ENCODE measurements around the gene FAM174C.
A peak's percentile ranks its signal among the peaks of the same experiment; 100 is the strongest.
"Not testable (repeated sequence)": the region's sequence is repeated elsewhere in the genome, so short reads cannot be mapped to it uniquely, and the experiment has no call there.

FAM174C gene

DNA sequence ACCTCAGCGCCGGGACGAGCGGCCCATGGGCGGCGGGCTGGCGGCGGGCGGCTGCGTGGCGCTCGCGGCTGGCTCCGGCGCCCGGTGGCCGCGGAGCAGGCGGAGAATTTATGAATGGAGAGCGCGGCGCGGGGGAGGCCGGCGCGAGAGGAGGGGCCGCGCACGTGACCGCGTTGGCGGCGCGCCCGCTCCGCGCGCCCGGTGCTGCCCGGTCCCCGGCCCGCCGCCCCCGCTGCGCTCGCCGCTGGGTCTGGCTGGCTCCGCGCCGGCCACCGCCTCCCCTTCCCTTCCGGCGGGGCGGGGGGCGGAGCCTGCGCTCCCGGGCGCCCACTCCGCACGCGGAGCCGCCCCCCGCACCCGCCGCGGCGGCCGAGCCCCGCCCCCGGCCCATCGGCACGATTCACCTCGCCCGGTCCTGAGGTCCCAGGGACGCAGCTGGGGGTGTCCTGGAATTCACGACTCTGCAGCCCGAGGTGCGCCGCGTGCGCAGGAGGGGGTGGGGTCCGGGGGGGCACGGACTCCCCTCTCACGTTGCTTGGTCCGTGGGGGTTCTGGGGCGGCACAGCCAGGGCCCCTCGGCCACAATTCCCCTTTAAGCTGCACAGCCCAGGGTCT, 37.5 kb upstream of the FAM174C start, which contains the start of gene CBARP:
Gene CBARP (minus strand): TSS at position 252 of the 615 bp plus-strand sequence. CDS start 1,905 bp downstream, outside the sequence.
- peak; percentile 41 for DNase-seq

DNA sequence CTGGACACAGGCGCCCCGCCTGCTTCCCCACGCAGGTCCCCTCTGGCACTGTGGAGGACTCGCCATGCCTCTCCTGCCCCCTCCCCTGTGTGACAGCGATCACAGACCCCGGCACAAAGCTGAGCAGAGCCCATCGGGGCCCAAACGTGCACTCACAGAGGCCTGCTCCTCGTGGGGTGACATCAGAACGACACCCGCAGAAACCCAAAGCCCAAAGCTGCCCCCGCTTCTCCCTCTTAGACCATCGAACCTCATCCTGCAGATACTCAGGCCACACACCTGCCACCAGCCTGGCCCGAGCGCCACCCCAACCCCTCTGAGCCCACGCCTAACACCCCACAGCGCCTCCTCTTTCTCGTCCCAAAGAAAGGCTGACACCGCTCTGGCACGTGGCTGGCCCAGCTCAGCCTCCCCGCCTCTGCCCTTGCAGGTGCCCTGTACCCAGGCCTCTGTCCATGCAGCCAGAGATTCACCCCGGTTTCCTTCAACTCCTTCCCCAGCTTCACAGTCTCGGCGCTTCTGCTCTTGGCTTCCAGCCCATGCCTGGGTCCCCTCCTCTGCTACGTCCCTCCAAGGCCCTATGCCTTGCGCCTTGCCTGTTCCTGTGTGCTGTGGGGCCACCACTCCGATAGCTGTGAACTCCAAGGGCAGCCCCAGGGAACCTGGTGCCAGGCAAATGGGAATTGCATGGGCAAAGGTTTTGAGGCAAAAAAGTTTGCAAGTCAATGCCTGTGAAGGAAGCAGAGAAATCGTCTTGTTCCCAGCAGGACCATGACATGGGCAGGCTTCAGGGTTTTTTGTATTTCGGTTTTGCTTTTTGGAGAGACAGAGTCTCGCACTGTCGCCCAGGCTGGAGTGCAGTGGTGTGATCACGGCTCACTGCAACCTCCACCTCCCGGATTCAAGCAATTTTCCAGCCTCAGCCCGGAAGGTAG, 36.7 kb upstream of the FAM174C start:
- DNase-seq = no peak

DNA sequence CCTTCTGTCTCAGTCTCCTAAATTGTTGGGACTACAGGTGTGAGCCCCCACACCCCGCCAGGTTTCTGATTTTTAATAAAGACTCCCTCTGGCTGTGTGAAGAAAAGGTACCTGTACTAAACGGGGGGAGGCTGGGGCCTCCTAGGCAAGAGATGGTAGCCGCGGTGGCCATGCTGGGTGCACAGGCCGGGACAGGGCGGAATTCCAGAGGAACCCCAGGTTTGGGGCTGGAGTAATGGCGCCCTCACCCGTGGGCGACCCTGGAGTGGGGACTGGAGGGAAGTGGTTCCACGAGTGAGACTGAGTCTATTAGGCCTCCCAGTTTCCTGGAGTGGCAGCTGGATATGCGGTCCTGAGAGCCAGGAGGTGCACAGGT, 35.9 kb upstream of the FAM174C start:
- no peak for DNase-seq

DNA sequence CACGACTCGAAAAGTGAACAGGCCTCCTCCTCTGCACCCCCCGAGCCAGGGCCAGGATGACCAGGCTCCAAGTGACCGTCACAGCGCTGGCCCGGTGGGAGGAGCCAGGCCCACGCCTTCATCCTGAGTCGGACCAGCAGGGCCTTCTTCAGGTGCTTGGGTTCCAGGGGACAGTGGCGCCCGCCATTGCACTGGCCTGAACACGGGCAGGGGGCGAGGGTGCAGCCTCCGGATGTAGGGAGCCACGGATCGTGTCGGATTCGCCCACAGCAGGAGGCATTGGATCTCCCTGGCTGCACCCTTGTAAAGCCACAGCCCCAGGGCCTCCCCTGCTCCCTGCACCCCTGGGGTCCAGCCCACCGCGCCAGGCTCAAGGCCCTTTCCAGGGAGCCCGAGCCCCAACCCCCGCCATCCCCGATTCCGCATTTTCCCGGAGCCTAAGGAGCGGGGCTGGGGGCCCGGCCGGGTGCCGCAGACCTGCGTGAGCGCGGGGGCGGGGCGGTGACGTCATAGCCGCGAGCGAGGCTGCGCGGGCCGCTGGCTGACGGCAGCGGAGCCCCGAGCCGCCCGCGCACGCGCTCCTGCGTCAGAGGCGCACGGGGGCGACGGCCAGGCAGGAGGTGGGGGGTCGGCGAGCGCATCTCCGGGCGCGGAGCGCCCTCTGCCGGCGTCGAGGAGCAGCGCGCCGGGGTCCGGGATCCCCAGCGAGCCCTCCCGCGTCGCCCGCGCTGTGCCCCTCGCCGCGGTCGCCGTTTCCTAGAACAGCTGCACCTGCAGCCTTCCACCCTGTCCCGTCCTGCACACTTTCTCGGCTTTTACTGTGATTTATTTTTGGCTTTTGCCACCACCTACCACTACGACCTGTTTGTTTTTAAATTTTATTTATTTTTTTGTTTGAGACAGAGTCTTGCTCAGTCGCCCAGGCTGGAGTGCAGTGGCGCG, 35.3 kb upstream of the FAM174C start:
- peak; percentile 91 for DNase-seq

DNA sequence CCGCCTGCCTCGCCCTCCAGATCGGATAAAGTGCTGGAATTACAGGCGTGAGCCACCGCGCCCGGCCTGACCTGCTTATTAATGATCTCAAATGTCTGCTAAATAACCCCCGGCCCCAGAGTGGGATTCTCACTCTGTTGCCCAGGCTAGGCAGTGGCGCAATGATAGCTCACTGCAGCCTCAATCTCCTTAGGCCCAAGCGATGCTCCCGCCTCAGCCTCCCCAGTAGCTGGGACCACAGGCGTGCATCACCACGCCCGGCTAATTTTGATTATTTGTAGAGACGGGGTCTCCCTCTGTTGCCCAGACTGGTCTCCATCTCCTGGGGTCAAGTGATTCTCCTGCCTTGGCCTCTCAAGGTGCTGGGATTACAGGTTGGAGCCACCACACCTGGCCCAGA, 34.4 kb upstream of the FAM174C start:
- DNase-seq = no peak

DNA sequence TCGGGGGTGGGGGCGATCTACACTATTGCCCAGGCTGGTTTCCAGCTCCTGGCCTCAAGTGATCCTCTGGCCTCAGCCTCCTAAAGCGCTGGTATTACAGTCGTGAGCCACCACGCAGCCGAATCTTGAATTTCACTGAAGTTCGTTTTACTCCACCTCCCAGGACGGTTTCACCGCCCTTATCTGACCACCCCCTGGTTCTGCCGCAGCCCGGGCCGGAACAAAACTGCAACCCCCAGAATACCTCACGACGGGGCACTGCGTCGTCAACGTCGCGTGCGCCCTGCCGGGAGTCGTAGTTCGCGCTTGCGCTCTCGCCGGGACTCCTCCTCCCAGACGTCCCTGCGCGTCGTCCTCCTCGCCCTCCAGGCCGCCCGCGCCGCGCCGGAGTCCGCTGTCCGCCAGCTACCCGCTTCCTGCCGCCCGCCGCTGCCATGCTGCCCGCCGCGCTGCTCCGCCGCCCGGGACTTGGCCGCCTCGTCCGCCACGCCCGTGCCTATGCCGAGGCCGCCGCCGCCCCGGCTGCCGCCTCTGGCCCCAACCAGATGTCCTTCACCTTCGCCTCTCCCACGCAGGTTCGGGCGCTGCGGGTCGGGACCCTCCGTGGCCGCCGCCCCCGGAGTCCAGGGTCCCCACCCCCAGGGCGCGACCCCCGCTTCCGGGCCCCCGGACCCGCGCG, 33.8 kb upstream of the FAM174C start, which contains the start of gene ATP5F1D:
Gene ATP5F1D (plus strand): TSS at position 335 of the 679 bp plus-strand sequence. CDS start 100 bp downstream, at position 435.
- DNase-seq = peak; percentile 93

DNA sequence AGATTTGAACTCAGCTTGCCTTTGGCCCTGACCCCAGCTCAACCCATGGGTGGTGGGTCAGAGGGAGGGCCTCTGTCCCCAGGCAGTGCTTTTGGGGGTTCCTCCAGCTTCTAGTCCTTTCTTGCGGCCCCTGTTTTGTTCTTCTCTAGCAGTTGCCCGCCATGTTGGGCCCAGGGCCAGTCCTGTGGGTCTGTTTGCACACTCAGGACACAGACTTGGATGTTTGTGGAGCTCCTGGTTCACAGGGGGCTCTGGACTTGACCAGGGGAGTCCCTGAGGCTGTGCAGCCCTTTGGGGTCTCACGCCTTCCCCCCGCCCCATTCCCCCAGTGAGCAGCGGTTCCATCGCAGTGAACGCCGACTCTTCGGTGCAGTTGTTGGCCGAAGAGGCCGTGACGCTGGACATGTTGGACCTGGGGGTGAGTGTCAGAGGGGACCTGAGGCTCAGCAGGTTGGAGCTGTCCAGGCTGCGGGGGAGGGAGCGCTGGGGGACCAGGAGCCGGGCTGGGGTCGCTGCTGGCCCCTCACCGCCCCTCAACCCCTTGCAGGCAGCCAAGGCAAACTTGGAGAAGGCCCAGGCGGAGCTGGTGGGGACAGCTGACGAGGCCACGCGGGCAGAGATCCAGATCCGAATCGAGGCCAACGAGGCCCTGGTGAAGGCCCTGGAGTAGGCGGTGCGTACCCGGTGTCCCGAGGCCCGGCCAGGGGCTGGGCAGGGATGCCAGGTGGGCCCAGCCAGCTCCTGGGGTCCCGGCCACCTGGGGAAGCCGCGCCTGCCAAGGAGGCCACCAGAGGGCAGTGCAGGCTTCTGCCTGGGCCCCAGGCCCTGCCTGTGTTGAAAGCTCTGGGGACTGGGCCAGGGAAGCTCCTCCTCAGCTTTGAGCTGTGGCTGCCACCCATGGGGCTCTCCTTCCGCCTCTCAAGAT, 31.3 kb upstream of the FAM174C start:
- DNase-seq = peak; percentile 88

DNA sequence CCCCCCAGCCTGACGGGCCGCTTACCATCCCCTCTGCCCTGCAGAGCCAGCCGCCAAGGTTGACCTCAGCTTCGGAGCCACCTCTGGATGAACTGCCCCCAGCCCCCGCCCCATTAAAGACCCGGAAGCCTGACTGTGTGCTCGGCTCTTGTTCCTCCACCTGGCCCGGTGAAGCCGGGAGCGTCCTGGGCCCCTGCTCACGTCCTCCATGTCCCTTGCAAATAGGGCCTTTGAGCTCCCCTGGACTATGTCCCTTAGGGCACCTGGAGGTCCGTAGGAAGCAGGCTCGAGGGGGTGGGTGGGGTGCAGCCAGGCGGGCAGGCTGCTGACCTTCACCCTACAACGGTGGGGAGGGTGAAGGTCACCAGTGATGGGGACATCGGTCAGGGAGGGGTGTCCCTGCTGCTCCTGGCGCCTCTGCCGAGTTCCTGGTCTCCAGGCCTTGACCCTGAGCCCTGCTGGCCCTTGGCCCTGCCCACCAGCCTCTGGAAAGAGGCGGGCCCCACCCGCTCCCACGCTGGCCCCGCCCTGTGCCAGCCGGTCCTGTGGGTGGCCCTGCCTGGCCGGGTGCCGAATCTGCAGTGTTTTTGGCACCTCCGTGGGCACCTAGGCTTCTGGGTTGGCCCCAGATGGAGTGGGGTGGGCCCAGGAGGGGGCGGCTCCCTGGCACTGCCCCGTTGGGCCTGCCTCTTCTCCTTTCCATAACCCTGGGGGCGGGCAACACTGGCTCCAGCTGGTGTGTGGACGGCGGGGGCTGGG, 30.5 kb upstream of the FAM174C start:
- peak; percentile 55 for DNase-seq

DNA sequence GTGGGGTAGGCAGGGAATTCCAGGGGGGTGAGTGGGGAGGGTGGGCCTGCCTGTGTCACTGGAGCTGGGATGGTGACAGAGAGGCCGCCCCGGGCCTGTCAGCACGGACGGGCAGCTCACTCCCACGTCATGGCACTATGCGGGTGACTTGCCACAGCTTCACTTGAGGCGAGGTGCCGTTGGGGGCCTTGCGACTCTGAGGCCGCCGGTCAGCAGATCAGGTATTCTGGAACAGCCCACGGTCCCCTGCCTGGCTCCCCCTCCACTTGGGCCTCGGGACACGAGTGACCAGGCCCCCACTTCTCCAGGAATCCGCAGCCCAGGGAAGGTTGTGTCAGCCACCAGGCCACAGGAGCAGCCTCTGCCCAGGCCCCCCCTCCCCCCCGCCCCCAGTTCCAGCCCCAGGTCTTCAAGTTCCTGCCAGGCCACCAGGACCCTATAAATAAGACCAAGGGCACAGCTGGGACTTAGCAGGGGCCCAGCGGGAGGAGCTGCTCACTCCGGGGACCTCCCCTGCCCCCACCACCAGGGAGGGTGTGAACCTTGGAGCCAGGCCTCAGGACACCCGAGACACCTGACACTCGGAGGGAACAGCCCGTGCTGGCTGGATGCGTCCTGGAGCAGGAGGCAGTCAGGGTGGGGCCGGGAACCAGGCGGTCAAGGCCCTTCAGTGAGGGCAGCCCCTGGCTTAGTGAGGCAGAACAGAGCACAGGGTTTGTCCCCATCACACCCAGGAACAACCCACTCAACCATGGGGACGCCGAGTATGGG, 29.7 kb upstream of the FAM174C start:
- no peak for DNase-seq

DNA sequence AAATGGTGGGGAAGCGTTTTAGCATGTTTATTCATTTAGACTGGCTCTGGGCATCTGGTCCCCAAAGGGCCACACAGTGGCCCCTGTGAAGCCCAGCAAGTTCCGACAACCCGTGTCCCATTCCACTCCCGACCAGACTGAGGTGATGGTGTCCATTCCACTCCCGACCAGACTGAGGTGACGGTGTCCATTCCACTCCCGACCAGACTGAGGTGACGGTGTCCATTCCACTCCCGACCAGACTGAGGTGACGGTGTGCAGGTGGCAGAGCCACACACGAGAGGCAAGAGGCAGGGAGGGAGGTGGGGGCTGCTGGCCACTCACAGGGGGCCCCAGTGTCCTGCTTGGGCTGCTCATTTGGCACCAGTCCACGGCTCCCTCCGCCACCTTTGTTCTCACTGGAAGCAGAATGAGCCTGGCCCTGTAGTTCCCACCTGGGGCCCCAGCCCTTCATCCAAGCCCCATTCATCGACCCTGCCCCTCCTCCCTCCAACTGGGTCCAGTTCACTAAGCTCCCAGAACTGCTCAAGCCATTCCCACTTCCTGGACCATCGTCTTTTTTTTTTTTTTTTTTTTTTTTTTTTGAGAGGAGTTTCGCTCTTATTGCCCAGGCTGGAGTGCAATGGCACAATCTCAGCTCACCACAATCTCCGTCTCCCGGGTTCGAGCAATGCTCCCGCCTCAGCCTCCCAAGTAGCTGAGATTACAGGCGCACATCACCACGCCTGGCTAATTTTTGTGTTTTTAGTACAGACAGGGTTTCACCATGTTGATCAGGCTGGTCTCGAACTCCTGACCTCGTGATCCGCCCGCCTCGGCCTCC, 28.9 kb upstream of the FAM174C start:
- DNase-seq = not testable (repeated sequence)

DNA sequence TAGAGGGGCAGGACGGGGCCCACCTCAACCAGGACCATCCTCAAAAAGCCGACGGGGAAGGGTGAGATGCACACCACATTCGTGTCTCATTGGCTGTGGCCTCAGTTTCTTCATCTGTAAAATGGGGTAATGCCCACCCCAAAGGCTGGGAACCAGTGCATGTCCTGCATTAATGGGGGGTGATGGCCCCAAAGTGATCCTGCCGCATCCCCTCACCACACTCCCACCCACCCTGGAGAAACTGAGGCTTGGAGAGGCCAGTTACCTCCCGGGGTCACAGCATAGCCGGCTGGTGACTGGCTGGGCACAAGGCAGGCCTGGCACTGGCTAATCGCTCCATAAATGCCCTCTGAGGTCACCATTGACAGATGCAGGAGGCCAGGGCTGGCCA, 27.6 kb upstream of the FAM174C start:
- DNase-seq = no peak

DNA sequence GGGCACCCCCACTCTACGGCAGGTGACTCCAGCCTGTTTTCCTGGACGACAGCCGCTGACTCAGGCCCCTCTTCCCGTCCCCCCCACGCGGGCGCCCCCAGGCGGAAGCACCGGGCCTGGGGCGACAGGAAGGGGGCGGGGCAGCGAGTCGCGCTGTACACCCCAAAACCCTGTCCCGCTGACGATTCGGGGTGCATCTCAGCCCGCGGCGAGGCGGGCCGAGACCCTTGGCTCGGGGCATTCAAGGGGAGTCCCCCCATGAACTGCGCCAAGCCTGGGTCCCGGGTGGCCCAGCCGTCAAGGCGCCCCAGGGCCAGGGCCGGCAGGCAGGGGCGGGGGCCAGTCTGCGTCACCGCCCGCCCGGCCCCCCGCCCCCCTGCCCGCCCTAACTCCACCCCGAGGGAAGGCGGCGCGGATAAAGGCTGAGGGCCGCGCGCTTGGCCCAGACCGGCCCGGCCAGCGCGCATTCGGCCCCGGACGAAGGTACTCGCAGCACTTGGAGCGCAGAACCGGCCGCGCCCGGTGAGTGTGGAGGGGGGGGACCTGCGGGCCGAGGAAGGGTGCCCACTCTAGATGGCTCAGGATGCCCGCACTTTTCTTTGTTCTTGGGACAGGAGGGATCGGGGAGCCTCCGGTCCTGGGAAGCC, 27.1 kb upstream of the FAM174C start, which contains the start of gene MIDN:
Gene MIDN (plus strand): TSS at position 445 of the 647 bp plus-strand sequence. CDS start 1,714 bp downstream, outside the sequence.
- DNase-seq = peak; percentile 82

DNA sequence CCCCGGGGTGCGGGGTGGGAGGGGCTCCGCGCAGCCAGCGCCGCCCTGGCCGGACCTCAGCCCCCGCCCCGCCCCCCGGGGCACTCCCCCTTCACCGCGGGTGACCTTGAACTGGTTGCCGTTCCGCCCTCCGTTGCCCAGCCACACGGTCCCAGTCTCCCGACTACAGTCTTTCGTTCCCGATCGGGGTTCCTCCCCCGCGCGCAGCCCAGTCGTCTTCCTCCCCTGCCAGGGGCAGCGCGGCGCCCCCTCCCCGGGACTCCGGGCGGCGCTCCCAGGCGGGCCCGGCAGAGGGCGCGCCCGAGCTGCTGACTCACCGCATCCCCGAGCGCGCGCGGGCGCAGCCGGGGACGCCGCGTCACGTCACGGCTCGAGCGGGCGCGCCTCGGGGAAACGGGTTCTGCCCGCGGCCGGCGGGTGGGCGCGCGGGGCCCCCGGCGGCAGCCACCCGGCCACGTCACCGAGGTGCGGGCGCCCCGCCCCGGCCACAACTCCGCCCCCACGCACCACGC, 26.5 kb upstream of the FAM174C start:
- peak; percentile 88 for DNase-seq

DNA sequence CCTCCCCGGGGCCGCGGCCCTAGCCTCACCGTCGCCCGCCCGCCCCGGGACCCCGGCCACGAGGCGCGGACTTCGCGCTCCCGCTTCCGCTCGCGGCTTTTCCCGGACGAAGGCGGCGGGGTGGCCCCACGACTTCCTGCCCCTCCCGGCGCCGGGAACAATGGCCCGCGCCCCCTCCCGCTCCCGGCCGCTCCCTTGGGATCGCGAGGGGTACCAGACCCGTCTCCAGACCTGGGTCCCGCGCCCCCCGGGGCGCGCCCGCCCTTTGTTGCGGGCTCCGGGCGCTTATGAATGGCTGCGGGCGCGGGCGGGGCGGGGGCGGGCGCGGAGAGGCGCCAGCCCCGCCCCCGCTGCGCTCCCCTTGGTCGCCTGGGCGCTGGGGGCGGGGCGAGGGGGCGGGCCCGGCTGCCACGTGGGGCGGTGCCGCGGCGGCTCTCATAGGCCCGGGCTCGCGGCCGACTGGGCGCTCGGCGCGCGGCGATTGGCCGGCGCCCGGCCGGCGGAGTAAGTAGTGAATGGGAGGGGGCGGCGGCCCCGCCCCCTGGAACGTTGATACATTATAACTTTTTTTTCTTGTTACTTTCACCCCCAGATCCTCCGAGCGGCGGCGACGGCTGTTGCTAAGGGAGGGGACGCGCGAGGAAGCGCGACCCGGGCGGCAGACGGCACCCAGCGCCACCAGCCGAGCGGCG, 25.9 kb upstream of the FAM174C start:
- DNase-seq = peak; percentile 94

DNA sequence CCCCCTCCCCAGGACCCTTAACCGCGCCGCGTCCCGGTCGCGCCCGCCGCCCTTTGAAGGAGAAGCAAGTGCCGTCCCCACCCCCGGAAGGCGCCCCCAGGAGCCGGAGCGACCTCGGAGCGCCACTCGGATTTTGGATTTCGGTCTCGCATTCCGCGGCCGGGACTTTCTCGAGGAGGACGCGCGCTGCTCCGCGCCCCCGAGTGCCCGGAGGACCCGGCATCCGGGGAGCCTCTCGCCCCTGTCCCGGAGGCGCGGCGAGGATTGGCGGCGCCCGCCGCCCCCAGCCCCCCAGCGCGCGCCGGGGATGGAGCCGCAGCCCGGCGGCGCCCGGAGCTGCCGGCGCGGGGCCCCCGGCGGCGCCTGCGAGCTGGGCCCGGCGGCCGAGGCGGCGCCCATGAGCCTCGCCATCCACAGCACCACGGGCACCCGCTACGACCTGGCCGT, 25.3 kb upstream of the FAM174C start:
- no peak for DNase-seq

DNA sequence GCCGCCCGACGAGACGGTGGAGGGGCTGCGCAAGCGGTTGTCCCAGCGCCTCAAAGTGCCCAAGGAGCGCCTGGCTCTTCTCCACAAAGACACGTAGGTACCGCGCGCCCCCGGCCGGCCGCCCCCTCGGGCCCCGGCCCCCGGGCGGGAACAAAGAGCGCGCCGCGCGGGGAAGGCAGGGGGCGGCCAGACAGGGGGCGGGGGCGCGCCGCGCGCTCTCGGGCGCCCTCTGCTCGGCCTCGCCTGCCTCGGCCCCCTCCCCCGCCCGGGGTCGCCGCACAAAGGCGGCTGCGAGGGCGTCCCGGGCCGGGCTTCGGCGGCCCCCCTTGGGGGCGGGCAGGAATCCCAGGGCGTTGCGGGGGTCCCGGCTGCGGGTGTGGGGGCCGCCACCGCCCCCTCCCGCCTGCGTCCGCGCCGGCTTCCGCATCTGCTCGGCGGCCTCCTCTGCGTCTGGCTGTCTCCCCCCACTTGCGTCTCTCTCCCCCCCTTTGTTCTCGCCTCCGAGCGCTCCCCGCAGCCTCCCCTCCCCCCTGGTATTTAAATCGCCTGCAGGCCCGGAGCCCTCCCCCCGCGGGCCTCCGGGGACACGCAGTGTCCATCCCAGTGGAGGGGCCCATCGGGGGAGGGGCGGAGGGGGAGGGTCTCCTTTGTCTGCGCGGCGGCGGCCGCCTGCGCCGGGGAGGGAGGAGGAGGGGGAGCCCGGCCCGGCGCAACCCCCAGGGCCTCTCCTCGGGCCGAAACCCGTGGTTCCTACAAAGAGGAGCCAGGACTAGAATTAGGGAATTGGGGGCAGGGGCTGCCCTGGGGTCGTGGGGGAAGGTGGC, 24.7 kb upstream of the FAM174C start:
- peak; percentile 71 for DNase-seq

Data from CD4-positive, alpha-beta T cell treated with Interleukin-21 for 1 hour (primary cell).